GM12878 (cell line): ENCODE data around the gene ADK. TPM values are rescaled to one million over a fixed set of nuclear protein-coding genes. Genes with fewer than 3 reads are reported as not detected.
A peak's percentile ranks its signal among the peaks of the same experiment; 100 is the strongest.

Experiments
- ATAC-seq: fragments of 200-7000 bp; cut with Tn5 transposase; 3 replicates; pipeline ENCODE4 v1.9.1; 2020; ENCODE audit warnings: mild to moderate bottlenecking, moderate library complexity
- BruUV-seq: library from RNA; stranded (reverse); fragments of 400-500 nt; replicated peaks from 2 replicates; lab custom pipeline; 2021; lab: Mats Ljungman, UMichigan
- CTCF ChIA-PET: fragments of 300-600 bp; sonication (Branson Sonifier 250); formaldehyde crosslinking; extraction: SDS; loops from one replicate; lab custom pipeline; 2021; ENCODE audit warnings: inconsistent platforms; lab: Yijun Ruan, JAX
- POLR2A ChIA-PET: fragments of 350-600 bp; formaldehyde crosslinking; extraction: SDS; loops from one replicate; lab custom pipeline; 2021; ENCODE audit warnings: inconsistent platforms; lab: Charles Lee
- RAD21 ChIA-PET: fragments of 300-600 bp; sonication (Branson Sonifier 250); formaldehyde crosslinking; loops from one replicate; lab custom pipeline; 2023; ENCODE audit warnings: antibody characterized with exemption; ENCODE audit not compliant: unreplicated experiment; lab: Charles Lee
- SMC1A ChIA-PET: fragments of 300-600 bp; sonication (Branson Sonifier 250); formaldehyde crosslinking; loops from one replicate; lab custom pipeline; 2023; ENCODE audit not compliant: unreplicated experiment, uncharacterized antibody; lab: Charles Lee
- DNase-seq: peaks from one replicate; pipeline ENCODE4 v3.0.0-alpha.2; 2011; ENCODE audit warnings: low read depth, low spot score
- FAIRE-seq: peaks from 3 replicates; lab custom pipeline; 2011; peaks lifted over from hg19 to GRCh38; lab: Jason Lieb, UNC
- H2AFZ ChIP-seq: 2 replicates; pipeline ENCODE4 v1.6.0; 2011; ENCODE audit warnings: low read depth, low read length, control low read depth; ENCODE audit not compliant: control insufficient read depth
- H3K27ac ChIP-seq: 2 replicates; pipeline ENCODE4 v1.5.1; 2011; ENCODE audit warnings: control low read depth; ENCODE audit not compliant: control insufficient read depth, insufficient read depth
- H3K27me3 ChIP-seq, 2 experiments: replicated peaks in 1 of 2; 2 replicates each; pipeline versions ENCODE4 v1.6.0 to v1.6.1; 2011; ENCODE audit warnings: low read length in 1 of 2; ENCODE audit not compliant: control insufficient read depth in 2 of 2, insufficient read depth in 2 of 2
- H3K36me3 ChIP-seq, 2 experiments: 2 replicates each; pipeline ENCODE4 v1.5.1; 2011; ENCODE audit warnings: low read length in 1 of 2; ENCODE audit not compliant: control insufficient read depth in 2 of 2, insufficient read depth in 2 of 2
- H3K4me1 ChIP-seq: 2 replicates; pipeline ENCODE4 v1.6.1; 2011; ENCODE audit warnings: mild to moderate bottlenecking, low read length, moderate library complexity, mixed read lengths; ENCODE audit not compliant: control insufficient read depth, insufficient read depth
- H3K4me2 ChIP-seq: 2 replicates; pipeline ENCODE4 v1.6.0; 2011; ENCODE audit warnings: control low read depth; ENCODE audit not compliant: control insufficient read depth, insufficient read depth
- H3K4me3 ChIP-seq: fragments of 200-600 bp; sonication (generic); 2 replicates; pipeline ENCODE4 v1.5.1; 2016
- H3K79me2 ChIP-seq: 2 replicates; pipeline ENCODE4 v1.6.0; 2011; ENCODE audit warnings: low read length; ENCODE audit not compliant: control insufficient read depth, insufficient read depth
- H3K9ac ChIP-seq: 2 replicates; pipeline ENCODE4 v1.8.0; 2011; ENCODE audit warnings: low read length, control low read depth, mixed read lengths; ENCODE audit not compliant: control insufficient read depth, insufficient read depth
- H3K9me3 ChIP-seq: replicated peaks from 3 replicates; pipeline ENCODE4 v1.5.1; 2011; ENCODE audit warnings: mild to moderate bottlenecking, low read length; ENCODE audit not compliant: control insufficient read depth, insufficient read depth
- H4K20me1 ChIP-seq: 2 replicates; pipeline ENCODE4 v1.6.0; 2011; ENCODE audit not compliant: control insufficient read depth, insufficient read depth
- CEBPZ ChIP-seq: fragments of 150-350 bp; IDR thresholded peaks from 2 replicates; pipeline ENCODE4 v1.6.1; 2016; ENCODE audit warnings: low read depth, low read length
- DPF2 ChIP-seq: fragments of 450-650 bp; IDR thresholded peaks from 2 replicates; pipeline ENCODE4 v1.6.1; 2017; ENCODE audit warnings: mild to moderate bottlenecking
- EED ChIP-seq: sonication (generic); IDR thresholded peaks from 2 replicates; pipeline ENCODE4 v1.6.1; 2016; ENCODE audit warnings: antibody characterized with exemption, low read depth
- EZH2 ChIP-seq: IDR thresholded peaks from 2 replicates; pipeline ENCODE4 v1.6.1; 2012; ENCODE audit warnings: low read depth, mild to moderate bottlenecking, control low read depth, inconsistent platforms, low read length, borderline replicate concordance; ENCODE audit not compliant: control insufficient read depth
- IRF3 ChIP-seq: fragments of 450-650 bp; IDR thresholded peaks from 2 replicates; pipeline ENCODE4 v1.6.1; 2014; ENCODE audit warnings: mild to moderate bottlenecking
- IRF4 ChIP-seq: IDR thresholded peaks from 2 replicates; pipeline ENCODE4 v1.6.1; 2011; ENCODE audit warnings: low read depth, low read length
- JUNB ChIP-seq: IDR thresholded peaks from 2 replicates; pipeline ENCODE4 v1.6.1; 2016; ENCODE audit warnings: antibody characterized with exemption, mild to moderate bottlenecking
- MLLT1 ChIP-seq: fragments of 450-650 bp; IDR thresholded peaks from 2 replicates; pipeline ENCODE4 v1.6.1; 2016; ENCODE audit warnings: mild to moderate bottlenecking
- RCOR1 ChIP-seq: conservative IDR thresholded peaks from 2 replicates; pipeline ENCODE4 v1.6.1; 2012; ENCODE audit warnings: low read depth, low read length, improper control_type of control experiment
- SMAD1 ChIP-seq: fragments of 450-650 bp; IDR thresholded peaks from 2 replicates; pipeline ENCODE4 v1.6.1; 2018; ENCODE audit warnings: mild to moderate bottlenecking, low read depth; ENCODE audit not compliant: partially characterized antibody
- SMC3 ChIP-seq: IDR thresholded peaks from 2 replicates; pipeline ENCODE4 v1.6.1; 2011; ENCODE audit warnings: low read length, improper control_type of control experiment, borderline replicate concordance
- ZBED1 ChIP-seq: IDR thresholded peaks from 2 replicates; pipeline ENCODE4 v1.6.1; 2016; ENCODE audit warnings: borderline replicate concordance
- ZNF687 ChIP-seq: fragments of 450-650 bp; IDR thresholded peaks from 2 replicates; pipeline ENCODE4 v1.6.1; 2017; ENCODE audit warnings: mild to moderate bottlenecking, moderate library complexity
- WGBS: methylation state at CpG from one replicate; pipeline ENCODE4 v1.1.6; 2016; ENCODE audit warnings: low lambda C conversion rate; ENCODE audit not compliant: insufficient replicate concordance, insufficient coverage; ENCODE audit errors: missing lambda C conversion rate; 5-methylcytosine and 5-hydroxymethylcytosine counted together
- in situ Hi-C: fragments of 300-500 bp; cut with MboI; formaldehyde crosslinking; loops from 9 replicates; pipeline ENCODE4 v1.14.3; 2018; ENCODE audit warnings: mixed read lengths
- intact Hi-C: fragments of 100-400 bp; cut with micrococcal nuclease; formaldehyde crosslinking; loops from one replicate; pipeline ENCODE4 v1.14.2; 2022; ENCODE audit not compliant: unreplicated experiment
- polyA plus RNA-seq, 11 experiments: library from polyadenylated mRNA; depleted of rRNA in 4 of 11; unstranded in 6 of 11; stranded (reverse) in 5 of 11; fragments of >200 nt; fragmentation: Nextera tagmentation in 4 of 11; fragmentation: Illumina TruSeq in 1 of 11; extraction: Ambion mirVana in 4 of 11; extraction: Trizol in 1 of 11; gene quantifications; 1 replicate in 1 of 11; 2 replicates in 10 of 11; pipeline versions ENCODE4 v1.2.1 to v1.2.3, GENCODE V29; 2011 to 2016; ENCODE audit warnings: inconsistent platforms in 2 of 11, missing spikeins in 2 of 11, low read depth in 1 of 11
- total RNA-seq, 4 experiments: library from RNA; depleted of rRNA in 3 of 4; stranded (reverse); fragments of >200 nt in 3 of 4; fragmentation: Illumina TruSeq in 1 of 4; extraction: Trizol in 1 of 4; gene quantifications; 2 replicates each; pipeline versions ENCODE4 v1.2.1 to v1.2.3, GENCODE V29; 2013 to 2021

Gene ADK
- total and polyA plus RNA-seq, 10 of the 15 experiments (the other 5 are each of a cell fraction or from before 2014, with no cell fraction given), result 42.0 to 151 (median 81.6) TPM

- no peaks in the 10 kb centered on the region for H4K20me1 ChIP-seq
- RAD21 ChIA-PET, result interaction anchor here (0.9 to 1.4 kb wide), 3 partner anchors 25 to 53 kb away, joined by 3 to 4 read pairs (median 3); no protein-coding TSS in a partner anchor
- SMC1A ChIA-PET, result interaction anchor here (0.7 to 2.8 kb wide), 11 partner anchors 8 to 62 kb away, joined by 3 to 17 read pairs (median 5); no protein-coding TSS in a partner anchor
- no peaks in the 10 kb centered on the region for H3K79me2 ChIP-seq
- intact Hi-C loops, result no loop called here
- POLR2A ChIA-PET, result interaction anchor here (0.6 to 1.0 kb wide), 5 partner anchors 15 to 350 kb away, joined by 3 to 4 read pairs (median 3); no protein-coding TSS in a partner anchor
- no peaks in the 10 kb centered on the region; a peak in 1 of 4 replicates for H3K36me3 ChIP-seq
- H3K4me1 ChIP-seq, result no peaks in the 10 kb centered on the region
- peak; percentile 7 for FAIRE-seq
- in situ Hi-C loops, result no loop called here
- BruUV-seq, result no TSS peak
- no peak overlapping the region for H3K27ac ChIP-seq
- 61% methylated on average over 1 of the region's 1 CpG for WGBS
- H3K4me3 ChIP-seq, result no peak overlapping the region
- ATAC-seq, result peak; percentile 73
- no peak overlapping the region for H3K4me2 ChIP-seq
- H3K9ac ChIP-seq, result no peak overlapping the region
- no peak overlapping the region for H2AFZ ChIP-seq
- DNase-seq, result no peak
- H3K9me3 ChIP-seq, result peaks cover 4% of the 10 kb centered on the region
- CTCF ChIA-PET, result interaction anchor here (0.6 to 1.7 kb wide), 6 partner anchors 12 to 395 kb away, joined by 3 to 6 read pairs (median 3); no protein-coding TSS in a partner anchor
- H3K27me3 ChIP-seq, result no peaks in the 10 kb centered on the region
- no peak for TF ChIP-seq EZH2
- TF ChIP-seq SMC3, result no peak
- no peak for TF ChIP-seq RCOR1
- no peak for TF ChIP-seq CEBPZ
- no peak for TF ChIP-seq SMAD1
- TF ChIP-seq DPF2, result no peak
- no peak for TF ChIP-seq IRF4
- TF ChIP-seq ZBED1, result no peak
- TF ChIP-seq JUNB, result no peak
- no peak for TF ChIP-seq EED
- no peak for TF ChIP-seq MLLT1
- TF ChIP-seq IRF3, result no peak
- TF ChIP-seq ZNF687, result no peak
These were observed 473.5 kb downstream of the ADK start for GRCh38 chr10:74624501-74624900.
